HEK293 (cell line): Measurements from ENCODE around the gene SGSM2.

Experiments used
- AEBP2 ChIP-seq: fragments of 450-650 bp; formaldehyde crosslinking; IDR thresholded peaks from 2 replicates; pipeline ENCODE4 v1.5.1; 2016; ENCODE audit warnings: missing biosample characterization, missing genetic modification characterization, borderline replicate concordance
- IKZF3 ChIP-seq: fragments of 450-650 bp; IDR thresholded peaks from 2 replicates; pipeline ENCODE4 v1.5.0; 2018; ENCODE audit warnings: missing biosample characterization, mild to moderate bottlenecking, missing genetic modification characterization, moderate library complexity
- KLF1 ChIP-seq: fragments of 450-650 bp; formaldehyde crosslinking; IDR thresholded peaks from 2 replicates; pipeline ENCODE4 v1.5.1; 2016; ENCODE audit warnings: missing biosample characterization, missing genetic modification characterization
- KLF7 ChIP-seq: fragments of 450-650 bp; formaldehyde crosslinking; IDR thresholded peaks from 2 replicates; pipeline ENCODE4 v1.5.1; 2016; ENCODE audit warnings: missing biosample characterization, missing genetic modification characterization, borderline replicate concordance
- MYNN ChIP-seq: fragments of 450-650 bp; formaldehyde crosslinking; IDR thresholded peaks from 2 replicates; pipeline ENCODE4 v1.5.1; 2016; ENCODE audit warnings: missing biosample characterization, missing genetic modification characterization, borderline replicate concordance
- MZF1 ChIP-seq: fragments of 450-650 bp; formaldehyde crosslinking; IDR thresholded peaks from 2 replicates; pipeline ENCODE4 v1.5.1; 2017; ENCODE audit warnings: missing biosample characterization, missing genetic modification characterization, borderline replicate concordance
- OSR2 ChIP-seq: fragments of 450-650 bp; formaldehyde crosslinking; IDR thresholded peaks from 2 replicates; pipeline ENCODE4 v1.5.1; 2016; ENCODE audit warnings: missing biosample characterization, missing genetic modification characterization
- SCRT2 ChIP-seq: fragments of 450-650 bp; formaldehyde crosslinking; IDR thresholded peaks from 2 replicates; pipeline ENCODE4 v1.5.1; 2016; ENCODE audit warnings: missing biosample characterization, missing genetic modification characterization
- SP2 ChIP-seq: fragments of 450-650 bp; formaldehyde crosslinking; IDR thresholded peaks from 2 replicates; pipeline ENCODE4 v1.5.1; 2016; ENCODE audit warnings: missing biosample characterization, missing genetic modification characterization
- SP7 ChIP-seq: fragments of 450-650 bp; formaldehyde crosslinking; IDR thresholded peaks from 2 replicates; pipeline ENCODE4 v1.5.1; 2016; ENCODE audit warnings: missing biosample characterization, missing genetic modification characterization
- WT1 ChIP-seq: fragments of 450-650 bp; formaldehyde crosslinking; IDR thresholded peaks from 2 replicates; pipeline ENCODE4 v1.5.1; 2016; ENCODE audit warnings: missing biosample characterization, missing genetic modification characterization
- ZEB2 ChIP-seq: fragments of 450-650 bp; formaldehyde crosslinking; IDR thresholded peaks from 2 replicates; pipeline ENCODE4 v1.5.1; 2016; ENCODE audit warnings: missing biosample characterization, missing genetic modification characterization
- ZFP3 ChIP-seq: fragments of 450-650 bp; formaldehyde crosslinking; IDR thresholded peaks from 2 replicates; pipeline ENCODE4 v1.5.1; 2016; ENCODE audit warnings: low read depth, missing biosample characterization, missing genetic modification characterization
- ZNF10 ChIP-seq: fragments of 450-650 bp; formaldehyde crosslinking; IDR thresholded peaks from 2 replicates; pipeline ENCODE4 v1.5.1; 2017; ENCODE audit warnings: missing biosample characterization, missing genetic modification characterization
- ZNF121 ChIP-seq: fragments of 450-650 bp; formaldehyde crosslinking; IDR thresholded peaks from 2 replicates; pipeline ENCODE4 v1.5.1; 2016; ENCODE audit warnings: missing biosample characterization, missing genetic modification characterization
- ZNF140 ChIP-seq: fragments of 450-650 bp; formaldehyde crosslinking; IDR thresholded peaks from 2 replicates; pipeline ENCODE4 v1.5.1; 2016; ENCODE audit warnings: missing biosample characterization, missing genetic modification characterization
- ZNF169 ChIP-seq: fragments of 450-650 bp; formaldehyde crosslinking; IDR thresholded peaks from 2 replicates; pipeline ENCODE4 v1.5.1; 2016; ENCODE audit warnings: missing biosample characterization, missing genetic modification characterization
- ZNF24 ChIP-seq: fragments of 450-650 bp; formaldehyde crosslinking; IDR thresholded peaks from 2 replicates; pipeline ENCODE4 v1.5.1; 2016; ENCODE audit warnings: missing biosample characterization, missing genetic modification characterization
- ZNF48 ChIP-seq: fragments of 450-650 bp; formaldehyde crosslinking; IDR thresholded peaks from 2 replicates; pipeline ENCODE4 v1.5.1; 2016; ENCODE audit warnings: missing biosample characterization, missing genetic modification characterization
- ZNF549 ChIP-seq: fragments of 450-650 bp; IDR thresholded peaks from 2 replicates; pipeline ENCODE4 v1.5.1; 2018; ENCODE audit warnings: missing biosample characterization, missing genetic modification characterization, mild to moderate bottlenecking, inconsistent platforms, moderate library complexity
- ZNF555 ChIP-seq: fragments of 450-650 bp; formaldehyde crosslinking; conservative IDR thresholded peaks from 2 replicates; pipeline ENCODE4 v1.5.1; 2017; ENCODE audit warnings: missing biosample characterization, mild to moderate bottlenecking, missing genetic modification characterization, inconsistent platforms
- ZNF558 ChIP-seq: fragments of 450-650 bp; formaldehyde crosslinking; IDR thresholded peaks from 2 replicates; pipeline ENCODE4 v1.5.1; 2016; ENCODE audit warnings: missing biosample characterization, missing genetic modification characterization
- ZNF600 ChIP-seq: fragments of 450-650 bp; formaldehyde crosslinking; IDR thresholded peaks from 2 replicates; pipeline ENCODE4 v1.5.1; 2016; ENCODE audit warnings: missing biosample characterization, missing genetic modification characterization
- ZNF629 ChIP-seq: fragments of 450-650 bp; formaldehyde crosslinking; IDR thresholded peaks from 2 replicates; pipeline ENCODE4 v1.5.1; 2017; ENCODE audit warnings: missing biosample characterization, missing genetic modification characterization
- ZNF664 ChIP-seq: fragments of 450-650 bp; formaldehyde crosslinking; IDR thresholded peaks from 2 replicates; pipeline ENCODE4 v1.5.1; 2016; ENCODE audit warnings: missing biosample characterization, missing genetic modification characterization
- ZNF677 ChIP-seq: fragments of 450-650 bp; IDR thresholded peaks from 2 replicates; pipeline ENCODE4 v1.5.0; 2018; ENCODE audit warnings: missing biosample characterization, mild to moderate bottlenecking, missing genetic modification characterization, moderate library complexity
- ZNF701 ChIP-seq: fragments of 450-650 bp; formaldehyde crosslinking; IDR thresholded peaks from 2 replicates; pipeline ENCODE4 v1.5.1; 2016; ENCODE audit warnings: missing biosample characterization, missing genetic modification characterization
- ZNF707 ChIP-seq: fragments of 450-650 bp; formaldehyde crosslinking; IDR thresholded peaks from 2 replicates; pipeline ENCODE4 v1.5.1; 2016; ENCODE audit warnings: missing biosample characterization, missing genetic modification characterization
- ZNF777 ChIP-seq: fragments of 450-650 bp; formaldehyde crosslinking; IDR thresholded peaks from 2 replicates; pipeline ENCODE4 v1.5.1; 2017; ENCODE audit warnings: missing biosample characterization, missing genetic modification characterization, borderline replicate concordance
- ZNF837 ChIP-seq: fragments of 450-650 bp; formaldehyde crosslinking; IDR thresholded peaks from 2 replicates; pipeline ENCODE4 v1.5.1; 2016; ENCODE audit warnings: missing biosample characterization, missing genetic modification characterization
- ZXDB ChIP-seq: fragments of 450-650 bp; formaldehyde crosslinking; IDR thresholded peaks from 2 replicates; pipeline ENCODE4 v1.5.1; 2016; ENCODE audit warnings: missing biosample characterization, missing genetic modification characterization
- TF ChIP-seq, protein P1 (sequence below): fragments of 450-650 bp; formaldehyde crosslinking; IDR thresholded peaks from 2 replicates; pipeline ENCODE4 v1.5.1; 2016; ENCODE audit warnings: missing biosample characterization, missing genetic modification characterization
- TF ChIP-seq, protein P2 (sequence below): fragments of 450-650 bp; formaldehyde crosslinking; IDR thresholded peaks from 2 replicates; pipeline ENCODE4 v1.5.1; 2016; ENCODE audit warnings: missing biosample characterization, missing genetic modification characterization
- TF ChIP-seq, protein P3 (sequence below): fragments of 450-650 bp; formaldehyde crosslinking; IDR thresholded peaks from 2 replicates; pipeline ENCODE4 v1.5.0; 2017; ENCODE audit warnings: missing biosample characterization, missing genetic modification characterization, borderline replicate concordance

SGSM2 gene

DNA sequence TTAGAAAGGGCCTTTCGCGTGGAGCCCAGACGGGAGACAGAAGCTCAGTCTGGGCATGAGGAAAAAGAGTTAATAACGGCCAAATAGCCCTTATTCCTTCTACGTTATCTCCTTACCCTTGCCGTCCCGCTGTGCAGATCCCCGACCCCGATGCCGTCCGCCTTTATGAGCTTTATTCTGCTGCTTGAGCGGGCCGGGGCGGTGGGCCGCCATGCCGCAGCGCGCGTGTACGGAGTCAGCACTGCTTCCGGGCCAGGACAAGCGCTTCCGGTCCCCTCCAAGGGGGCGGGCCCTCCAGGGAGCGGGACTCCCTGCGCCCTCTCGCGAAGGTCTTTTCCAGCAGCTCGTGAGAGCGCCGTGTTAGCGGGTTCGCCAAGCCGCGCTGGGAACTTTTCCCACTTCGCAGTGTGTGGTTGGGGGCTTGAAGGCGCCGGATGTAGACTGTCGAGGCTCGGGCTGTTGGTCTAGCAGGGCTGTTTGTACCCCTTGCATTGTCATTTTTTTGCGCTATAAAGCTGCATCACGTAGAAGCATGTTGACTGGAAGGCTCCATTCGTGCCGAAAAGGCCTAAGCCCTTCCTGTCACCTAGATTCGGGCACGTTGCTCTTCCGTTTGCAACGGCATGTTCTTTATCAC is 968 bp upstream of the SGSM2 start, which contains the start of gene TSR1 (continued):
- TF ChIP-seq ZNF600 (tag by site-specific recombination), result peak; percentile 83; the same call in 1 of the 2 replicates
- no peak for TF ChIP-seq WT1
- TF ChIP-seq ZNF140, result no peak
- no peak for TF ChIP-seq ZNF837 (tag by site-specific recombination)
- peak; percentile 88 for TF ChIP-seq ZEB2 (tag by site-specific recombination)
- no peak for TF ChIP-seq ZNF48 (tag by site-specific recombination)
- TF ChIP-seq ZNF555 (tag by site-specific recombination), result no peak
- no peak; the same call in 1 of the 2 replicates for TF ChIP-seq ZNF24 (tag by site-specific recombination)
- TF ChIP-seq MYNN, result no peak
- no peak for TF ChIP-seq ZNF121
- TF ChIP-seq AEBP2 (tag by site-specific recombination), result no peak
- TF ChIP-seq SP7 (tag by site-specific recombination), result peak; percentile 69
- peak; percentile 90 for TF ChIP-seq SP2 (tag by site-specific recombination)
- no peak for TF ChIP-seq ZNF549
- TF ChIP-seq ZNF677 (tag by site-specific recombination), result no peak
- TF ChIP-seq, protein P1, sequence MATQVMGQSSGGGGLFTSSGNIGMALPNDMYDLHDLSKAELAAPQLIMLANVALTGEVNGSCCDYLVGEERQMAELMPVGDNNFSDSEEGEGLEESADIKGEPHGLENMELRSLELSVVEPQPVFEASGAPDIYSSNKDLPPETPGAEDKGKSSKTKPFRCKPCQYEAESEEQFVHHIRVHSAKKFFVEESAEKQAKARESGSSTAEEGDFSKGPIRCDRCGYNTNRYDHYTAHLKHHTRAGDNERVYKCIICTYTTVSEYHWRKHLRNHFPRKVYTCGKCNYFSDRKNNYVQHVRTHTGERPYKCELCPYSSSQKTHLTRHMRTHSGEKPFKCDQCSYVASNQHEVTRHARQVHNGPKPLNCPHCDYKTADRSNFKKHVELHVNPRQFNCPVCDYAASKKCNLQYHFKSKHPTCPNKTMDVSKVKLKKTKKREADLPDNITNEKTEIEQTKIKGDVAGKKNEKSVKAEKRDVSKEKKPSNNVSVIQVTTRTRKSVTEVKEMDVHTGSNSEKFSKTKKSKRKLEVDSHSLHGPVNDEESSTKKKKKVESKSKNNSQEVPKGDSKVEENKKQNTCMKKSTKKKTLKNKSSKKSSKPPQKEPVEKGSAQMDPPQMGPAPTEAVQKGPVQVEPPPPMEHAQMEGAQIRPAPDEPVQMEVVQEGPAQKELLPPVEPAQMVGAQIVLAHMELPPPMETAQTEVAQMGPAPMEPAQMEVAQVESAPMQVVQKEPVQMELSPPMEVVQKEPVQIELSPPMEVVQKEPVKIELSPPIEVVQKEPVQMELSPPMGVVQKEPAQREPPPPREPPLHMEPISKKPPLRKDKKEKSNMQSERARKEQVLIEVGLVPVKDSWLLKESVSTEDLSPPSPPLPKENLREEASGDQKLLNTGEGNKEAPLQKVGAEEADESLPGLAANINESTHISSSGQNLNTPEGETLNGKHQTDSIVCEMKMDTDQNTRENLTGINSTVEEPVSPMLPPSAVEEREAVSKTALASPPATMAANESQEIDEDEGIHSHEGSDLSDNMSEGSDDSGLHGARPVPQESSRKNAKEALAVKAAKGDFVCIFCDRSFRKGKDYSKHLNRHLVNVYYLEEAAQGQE, result no peak
- TF ChIP-seq KLF1, result 0 out of 2 replicates have a peak, but pooled peaks have one; percentile 47
- TF ChIP-seq ZNF169, result no peak
- TF ChIP-seq ZNF629 (tag by site-specific recombination), result peak; percentile 58; the same call in 1 of the 2 replicates
- no peak for TF ChIP-seq OSR2
- no peak for TF ChIP-seq ZNF707 (tag by site-specific recombination)
- TF ChIP-seq, protein P2, sequence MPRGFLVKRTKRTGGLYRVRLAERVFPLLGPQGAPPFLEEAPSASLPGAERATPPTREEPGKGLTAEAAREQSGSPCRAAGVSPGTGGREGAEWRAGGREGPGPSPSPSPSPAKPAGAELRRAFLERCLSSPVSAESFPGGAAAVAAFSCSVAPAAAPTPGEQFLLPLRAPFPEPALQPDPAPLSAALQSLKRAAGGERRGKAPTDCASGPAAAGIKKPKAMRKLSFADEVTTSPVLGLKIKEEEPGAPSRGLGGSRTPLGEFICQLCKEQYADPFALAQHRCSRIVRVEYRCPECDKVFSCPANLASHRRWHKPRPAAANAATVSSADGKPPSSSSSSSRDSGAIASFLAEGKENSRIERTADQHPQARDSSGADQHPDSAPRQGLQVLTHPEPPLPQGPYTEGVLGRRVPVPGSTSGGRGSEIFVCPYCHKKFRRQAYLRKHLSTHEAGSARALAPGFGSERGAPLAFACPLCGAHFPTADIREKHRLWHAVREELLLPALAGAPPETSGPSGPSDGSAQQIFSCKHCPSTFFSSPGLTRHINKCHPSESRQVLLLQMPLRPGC (tag by site-specific recombination), result peak; percentile 5
- peak; percentile 76 for TF ChIP-seq ZXDB (tag by site-specific recombination)
- no peak for TF ChIP-seq ZNF664 (tag by site-specific recombination)
- TF ChIP-seq ZNF10 (tag by site-specific recombination), result no peak
- TF ChIP-seq IKZF3 (tag by site-specific recombination), result peak; percentile 92
- TF ChIP-seq MZF1, result no peak; the same call in 1 of the 2 replicates
- no peak for TF ChIP-seq ZFP3 (tag by site-specific recombination)
- TF ChIP-seq KLF7 (tag by site-specific recombination), result peak; percentile 57; the same call in 1 of the 2 replicates
- TF ChIP-seq, protein P3, sequence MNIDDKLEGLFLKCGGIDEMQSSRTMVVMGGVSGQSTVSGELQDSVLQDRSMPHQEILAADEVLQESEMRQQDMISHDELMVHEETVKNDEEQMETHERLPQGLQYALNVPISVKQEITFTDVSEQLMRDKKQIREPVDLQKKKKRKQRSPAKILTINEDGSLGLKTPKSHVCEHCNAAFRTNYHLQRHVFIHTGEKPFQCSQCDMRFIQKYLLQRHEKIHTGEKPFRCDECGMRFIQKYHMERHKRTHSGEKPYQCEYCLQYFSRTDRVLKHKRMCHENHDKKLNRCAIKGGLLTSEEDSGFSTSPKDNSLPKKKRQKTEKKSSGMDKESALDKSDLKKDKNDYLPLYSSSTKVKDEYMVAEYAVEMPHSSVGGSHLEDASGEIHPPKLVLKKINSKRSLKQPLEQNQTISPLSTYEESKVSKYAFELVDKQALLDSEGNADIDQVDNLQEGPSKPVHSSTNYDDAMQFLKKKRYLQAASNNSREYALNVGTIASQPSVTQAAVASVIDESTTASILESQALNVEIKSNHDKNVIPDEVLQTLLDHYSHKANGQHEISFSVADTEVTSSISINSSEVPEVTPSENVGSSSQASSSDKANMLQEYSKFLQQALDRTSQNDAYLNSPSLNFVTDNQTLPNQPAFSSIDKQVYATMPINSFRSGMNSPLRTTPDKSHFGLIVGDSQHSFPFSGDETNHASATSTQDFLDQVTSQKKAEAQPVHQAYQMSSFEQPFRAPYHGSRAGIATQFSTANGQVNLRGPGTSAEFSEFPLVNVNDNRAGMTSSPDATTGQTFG (tag by site-specific recombination), result no peak
- no peak for TF ChIP-seq ZNF558 (tag by site-specific recombination)
- no peak; the same call in 1 of the 2 replicates for TF ChIP-seq ZNF777 (tag by site-specific recombination)
- TF ChIP-seq ZNF701, result no peak
- TF ChIP-seq SCRT2 (tag by site-specific recombination), result no peak
